ENCODE results near the gene PTPRT. TPM values are rescaled to one million over a fixed set of nuclear protein-coding genes. Genes with fewer than 3 reads are reported as not detected.
A peak's percentile ranks its signal among the peaks of the same experiment; 100 is the strongest.

Gene PTPRT
- total RNA-seq, 2 experiments from 2014 or later, result not detected

DNA sequence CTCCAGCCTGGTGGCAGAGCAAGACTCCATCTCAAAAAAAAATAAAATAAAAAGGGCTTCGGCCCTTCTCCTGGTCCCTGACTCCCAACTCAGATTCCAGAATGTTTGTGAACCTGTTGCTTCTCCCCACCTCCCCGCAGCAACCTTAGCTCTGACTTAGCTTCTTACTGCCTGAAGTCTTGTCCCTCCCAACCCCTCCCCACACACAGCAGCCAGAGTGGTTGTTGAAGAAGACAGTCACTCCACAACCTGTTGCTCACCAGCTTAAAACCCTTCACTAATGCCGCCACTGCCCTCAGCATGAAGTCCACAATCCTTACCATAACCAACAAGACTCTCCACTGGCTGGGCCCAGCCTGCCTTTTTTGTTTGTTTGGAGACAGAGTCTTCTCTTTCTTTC, 6.5 kb upstream of the PTPRT start:
- CTCF ChIA-PET, result no interaction called here
- H3K4me3 Mint-ChIP-seq, result no peak overlapping the region
- H3K36me3 Mint-ChIP-seq (ENCODE audit: low read depth), result no peaks in the 10 kb centered on the region
- DNase-seq, result no peak
- H3K9me3 Mint-ChIP-seq, result no peaks in the 10 kb centered on the region
- intact Hi-C loops (cut with micrococcal nuclease), result no loop called here
- no peak overlapping the region for H3K27ac Mint-ChIP-seq
- no peaks in the 10 kb centered on the region for H3K4me1 Mint-ChIP-seq (ENCODE audit: low read depth)
- peaks cover 3% of the 10 kb centered on the region for H3K27me3 Mint-ChIP-seq (ENCODE audit: low read depth)

DNA sequence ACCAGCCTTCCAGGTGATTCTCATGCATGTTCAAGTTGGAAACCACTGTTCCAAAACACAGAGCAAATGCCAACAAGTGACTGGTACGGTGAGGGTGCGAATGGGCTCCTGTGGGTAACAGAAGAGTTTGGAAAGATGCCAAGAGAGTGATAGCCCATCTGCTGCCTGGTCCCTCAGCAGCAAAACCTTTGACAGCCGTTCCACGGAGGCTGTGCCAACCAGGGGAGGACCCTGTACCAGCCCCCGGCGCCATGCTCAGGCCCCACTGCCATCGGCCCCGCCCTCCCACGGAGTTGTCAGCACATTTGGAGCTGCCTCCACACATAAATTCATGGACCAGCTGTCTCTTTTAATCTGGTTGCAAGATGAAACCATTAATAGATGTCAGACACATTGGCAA, 4.4 kb upstream of the PTPRT start:
- no peaks in the 10 kb centered on the region for H3K9me3 Mint-ChIP-seq
- DNase-seq, result no peak
- CTCF ChIA-PET, result no interaction called here
- H3K27ac Mint-ChIP-seq, result no peak overlapping the region
- intact Hi-C loops (cut with micrococcal nuclease), result no loop called here
- H3K4me1 Mint-ChIP-seq (ENCODE audit: low read depth), result no peaks in the 10 kb centered on the region
- peaks cover 14% of the 10 kb centered on the region for H3K27me3 Mint-ChIP-seq (ENCODE audit: low read depth)
- H3K4me3 Mint-ChIP-seq, result no peak overlapping the region
- no peaks in the 10 kb centered on the region for H3K36me3 Mint-ChIP-seq (ENCODE audit: low read depth)

DNA sequence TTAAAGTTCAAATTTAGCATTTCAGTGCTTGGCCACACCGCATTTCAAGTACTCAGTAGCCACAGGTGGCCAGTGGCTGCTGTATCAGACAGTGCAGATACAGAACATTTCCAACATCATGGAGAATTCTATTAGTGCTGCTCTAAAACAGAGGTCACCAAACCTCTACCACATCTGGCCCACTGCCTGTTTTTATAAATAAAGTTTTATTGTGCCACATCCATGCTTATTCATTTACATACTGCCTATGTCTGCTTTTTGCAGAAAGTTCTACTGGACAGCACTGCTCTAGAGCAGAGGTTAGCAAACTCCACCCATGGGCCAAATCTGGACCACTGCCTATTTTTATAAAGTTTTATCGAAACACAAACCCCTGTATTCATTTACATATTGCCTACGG, 3.7 kb upstream of the PTPRT start:
- Mint-ChIP-seq H3K27ac (no peak overlapping the region), H3K4me3 (no peak overlapping the region), H3K4me1 (ENCODE audit: low read depth) (peaks cover under 1% of the 10 kb centered on the region), H3K9me3 (no peaks in the 10 kb centered on the region), H3K36me3 (ENCODE audit: low read depth) (no peaks in the 10 kb centered on the region), H3K27me3 (ENCODE audit: low read depth) (peaks cover 17% of the 10 kb centered on the region)
- intact Hi-C loops (cut with micrococcal nuclease), result no loop called here
- CTCF ChIA-PET, result no interaction called here
- DNase-seq, result no peak

DNA sequence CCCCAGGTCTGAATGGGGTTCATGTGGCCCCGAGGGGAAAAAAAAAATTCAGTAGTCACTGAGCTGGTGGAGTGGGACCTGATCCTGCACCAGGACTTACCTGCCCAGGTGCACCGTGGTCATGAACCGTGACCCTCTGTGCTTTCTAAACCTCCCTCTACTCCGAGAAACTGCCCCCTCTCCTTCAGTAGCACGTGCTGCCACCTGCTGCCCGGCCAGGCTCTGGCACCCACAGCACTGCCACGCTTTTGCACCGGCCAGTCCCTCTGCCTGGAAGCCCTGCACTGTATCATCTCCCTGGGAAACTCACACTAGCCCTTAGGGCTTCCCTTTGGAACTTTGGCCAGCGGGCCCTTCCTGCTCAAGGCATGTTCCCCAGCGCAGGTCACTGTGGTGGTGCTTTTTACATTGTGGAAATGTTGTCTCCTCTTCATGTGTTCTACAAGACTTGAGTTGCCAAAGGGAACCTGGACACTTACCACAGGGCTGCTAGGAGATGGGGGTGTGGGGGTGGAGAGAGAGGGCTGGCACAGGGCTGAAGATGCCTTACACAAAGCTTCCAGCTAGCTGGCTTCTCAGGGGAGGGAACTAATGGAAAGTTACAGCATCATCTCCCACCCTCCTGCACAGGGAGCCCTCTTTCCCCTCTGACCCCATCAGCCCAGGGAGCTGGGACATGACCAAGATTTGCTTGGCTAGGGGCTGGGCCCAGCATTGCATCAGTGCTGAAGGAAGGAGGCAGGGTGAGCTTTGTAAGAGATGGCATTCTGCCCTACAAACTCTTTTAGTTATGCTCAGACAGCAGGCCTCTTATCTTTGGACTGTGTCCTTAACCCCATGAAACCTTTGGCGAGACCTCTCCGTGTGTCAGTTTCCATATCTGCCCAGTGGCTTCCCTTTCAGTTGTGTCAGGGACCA, 2.5 kb upstream of the PTPRT start:
- intact Hi-C loops (cut with micrococcal nuclease), result no loop called here
- Mint-ChIP-seq H3K36me3 (ENCODE audit: low read depth) (no peaks in the 10 kb centered on the region), H3K9me3 (no peaks in the 10 kb centered on the region)

DNA sequence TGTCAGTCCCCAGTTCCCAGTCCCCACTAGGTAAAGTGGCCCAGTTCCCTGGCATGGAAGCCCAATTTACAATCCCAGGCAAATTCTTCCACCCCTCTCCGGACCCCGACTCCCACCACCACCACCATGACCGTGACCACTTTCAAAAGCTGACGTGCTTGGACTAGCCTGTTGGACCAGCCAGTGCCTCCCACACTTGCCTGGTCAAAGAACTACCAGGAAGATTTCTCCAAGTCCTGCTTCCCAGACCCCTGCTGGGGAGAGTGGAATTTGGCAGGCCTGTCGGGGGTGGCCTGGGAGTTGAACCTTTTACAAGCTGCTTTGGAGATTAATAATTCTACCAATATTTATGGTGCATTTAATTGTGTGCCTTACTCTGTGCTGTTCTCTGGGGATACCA, 1.4 kb upstream of the PTPRT start:
- CTCF ChIA-PET, result no interaction called here
- no peak for DNase-seq
- H3K4me1 Mint-ChIP-seq (ENCODE audit: low read depth), result peaks cover 8% of the 10 kb centered on the region
- no peaks in the 10 kb centered on the region for H3K9me3 Mint-ChIP-seq
- H3K27me3 Mint-ChIP-seq (ENCODE audit: low read depth), result peaks cover 37% of the 10 kb centered on the region
- H3K27ac Mint-ChIP-seq, result no peak overlapping the region
- intact Hi-C loops (cut with micrococcal nuclease), result no loop called here
- H3K36me3 Mint-ChIP-seq (ENCODE audit: low read depth), result no peaks in the 10 kb centered on the region
- H3K4me3 Mint-ChIP-seq, result no peak overlapping the region

More for the DNA sequence above, 2.5 kb upstream of the PTPRT start:
- peaks cover 8% of the 10 kb centered on the region for H3K4me1 Mint-ChIP-seq (ENCODE audit: low read depth)
- peaks cover 29% of the 10 kb centered on the region for H3K27me3 Mint-ChIP-seq (ENCODE audit: low read depth)
- H3K4me3 Mint-ChIP-seq, result no peak overlapping the region
- CTCF ChIA-PET, result interaction anchor here (1.1 kb wide), 1 partner anchor 1454 kb away, joined by 3 read pairs; no protein-coding TSS in a partner anchor
- no peak overlapping the region for H3K27ac Mint-ChIP-seq
- peak; percentile 10 for DNase-seq

DNA sequence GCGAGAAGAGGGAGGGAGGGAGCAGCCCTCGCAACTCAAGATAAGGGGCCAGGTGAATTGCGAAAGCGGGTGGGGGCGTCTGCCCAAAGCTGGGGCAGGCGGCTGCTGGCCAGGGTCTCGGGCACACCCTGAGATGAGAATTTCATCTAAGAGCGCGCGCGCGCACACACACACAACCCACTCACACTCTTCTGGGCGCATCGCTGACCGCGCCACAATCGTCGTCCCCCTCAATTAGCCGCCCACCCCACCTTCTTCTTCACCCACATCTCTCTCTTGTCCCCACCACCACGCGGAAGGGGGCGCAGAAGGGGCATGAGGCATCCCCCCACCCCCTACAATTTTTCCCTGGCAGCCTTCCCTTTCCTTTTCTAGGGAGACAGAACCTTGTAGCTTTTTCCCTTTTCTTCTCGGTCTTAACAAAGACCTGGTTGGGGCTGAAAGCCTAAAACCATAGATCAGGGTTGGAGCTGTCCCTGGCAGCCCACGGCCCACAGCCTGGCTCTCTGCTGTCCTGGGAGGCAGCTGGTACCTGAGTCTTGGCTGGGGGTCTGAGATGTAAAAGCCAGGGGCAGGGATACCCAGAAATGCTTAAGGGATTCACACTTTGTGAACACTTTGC, 737 bp upstream of the PTPRT start:
- CTCF ChIA-PET, result no interaction called here
- H3K36me3 Mint-ChIP-seq (ENCODE audit: low read depth), result no peaks in the 10 kb centered on the region
- H3K4me3 Mint-ChIP-seq, result no peak overlapping the region
- no peak for DNase-seq
- H3K27ac Mint-ChIP-seq, result no peak overlapping the region
- H3K27me3 Mint-ChIP-seq (ENCODE audit: low read depth), result peaks cover 39% of the 10 kb centered on the region
- intact Hi-C loops (cut with micrococcal nuclease), result no loop called here
- H3K9me3 Mint-ChIP-seq, result no peaks in the 10 kb centered on the region
- H3K4me1 Mint-ChIP-seq (ENCODE audit: low read depth), result peaks cover 8% of the 10 kb centered on the region

DNA sequence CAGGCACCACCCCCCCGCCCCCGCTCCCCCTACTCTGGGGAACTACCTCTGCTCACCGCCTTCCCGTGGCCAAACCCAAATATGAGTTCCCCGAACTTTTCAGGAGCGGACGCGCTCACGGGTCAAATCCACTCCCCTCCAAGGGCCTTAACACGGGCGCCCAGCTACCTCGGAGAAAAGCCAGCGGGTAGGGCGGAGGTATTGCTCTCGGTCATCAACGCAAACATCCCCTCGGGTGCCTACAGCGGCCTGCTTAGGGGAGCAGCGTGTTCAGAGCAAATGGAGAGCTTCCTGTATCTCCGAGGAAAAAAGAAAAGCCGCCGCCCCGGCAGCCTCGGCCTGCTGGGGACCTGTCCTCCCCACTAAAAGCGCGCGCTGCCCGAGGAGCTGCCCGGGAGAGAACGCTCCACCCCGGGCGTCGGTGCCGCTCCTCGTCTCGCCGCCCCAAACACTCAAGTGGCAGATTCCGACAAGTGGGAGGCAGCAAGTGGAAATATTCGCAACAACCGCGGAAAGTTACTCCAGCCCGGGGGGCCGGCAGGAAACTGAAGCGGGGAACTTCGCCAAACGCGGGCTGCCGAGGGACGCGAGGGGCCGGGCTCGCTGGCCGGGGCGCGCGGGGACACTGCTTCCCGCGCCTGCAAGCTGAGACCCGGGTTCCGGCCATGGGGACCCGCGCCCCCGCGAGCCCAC, 699 bp downstream of the PTPRT start:
- Mint-ChIP-seq H3K27ac (no peak overlapping the region), H3K9me3 (no peaks in the 10 kb centered on the region), H3K4me3 (no peak overlapping the region), H3K36me3 (ENCODE audit: low read depth) (no peaks in the 10 kb centered on the region), H3K4me1 (ENCODE audit: low read depth) (peaks cover 8% of the 10 kb centered on the region), H3K27me3 (ENCODE audit: low read depth) (peaks cover 43% of the 10 kb centered on the region)
- no peak for DNase-seq
- CTCF ChIA-PET, result interaction anchor here (0.6 kb wide), 1 partner anchor 589 kb away, joined by 3 read pairs; no protein-coding TSS in a partner anchor
- intact Hi-C loops (cut with micrococcal nuclease), result loop anchor here (5.0 kb wide), 1 partner anchor 1232 kb away; no protein-coding TSS in a partner anchor

DNA sequence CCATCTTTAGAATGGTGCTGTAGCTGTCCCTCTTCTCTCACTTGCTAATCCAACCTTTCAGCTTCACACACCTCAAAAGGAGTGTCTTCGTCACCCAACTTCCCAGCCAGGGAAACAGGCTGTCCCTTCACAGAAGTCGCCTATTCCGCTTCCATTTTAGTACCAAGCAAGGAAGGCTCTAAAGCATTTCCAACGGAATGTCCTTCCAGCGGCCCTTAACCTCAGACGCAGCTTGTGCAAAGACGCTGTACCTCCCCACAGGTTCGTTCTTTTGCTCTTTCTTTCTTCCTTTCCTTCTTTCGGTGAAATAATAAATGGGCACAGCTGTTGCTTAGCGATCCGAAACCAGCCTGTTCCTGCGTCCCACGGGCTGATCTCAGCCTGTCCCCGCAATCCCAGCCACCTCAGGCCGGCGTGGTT, 1.5 kb downstream of the PTPRT start:
- H3K36me3 Mint-ChIP-seq (ENCODE audit: low read depth), result no peaks in the 10 kb centered on the region
- H3K4me3 Mint-ChIP-seq, result no peak overlapping the region
- H3K4me1 Mint-ChIP-seq (ENCODE audit: low read depth), result peaks cover 8% of the 10 kb centered on the region
- CTCF ChIA-PET, result interaction anchor here (0.6 to 1.8 kb wide), 2 partner anchors 87 to 588 kb away, joined by 3 to 4 read pairs; no protein-coding TSS in a partner anchor
- H3K27ac Mint-ChIP-seq, result no peak overlapping the region
- no peak for DNase-seq
- H3K9me3 Mint-ChIP-seq, result no peaks in the 10 kb centered on the region
- H3K27me3 Mint-ChIP-seq (ENCODE audit: low read depth), result peaks cover 43% of the 10 kb centered on the region
- intact Hi-C loops (cut with micrococcal nuclease), result loop anchor here (5.0 kb wide), 1 partner anchor 1231 kb away; no protein-coding TSS in a partner anchor

DNA sequence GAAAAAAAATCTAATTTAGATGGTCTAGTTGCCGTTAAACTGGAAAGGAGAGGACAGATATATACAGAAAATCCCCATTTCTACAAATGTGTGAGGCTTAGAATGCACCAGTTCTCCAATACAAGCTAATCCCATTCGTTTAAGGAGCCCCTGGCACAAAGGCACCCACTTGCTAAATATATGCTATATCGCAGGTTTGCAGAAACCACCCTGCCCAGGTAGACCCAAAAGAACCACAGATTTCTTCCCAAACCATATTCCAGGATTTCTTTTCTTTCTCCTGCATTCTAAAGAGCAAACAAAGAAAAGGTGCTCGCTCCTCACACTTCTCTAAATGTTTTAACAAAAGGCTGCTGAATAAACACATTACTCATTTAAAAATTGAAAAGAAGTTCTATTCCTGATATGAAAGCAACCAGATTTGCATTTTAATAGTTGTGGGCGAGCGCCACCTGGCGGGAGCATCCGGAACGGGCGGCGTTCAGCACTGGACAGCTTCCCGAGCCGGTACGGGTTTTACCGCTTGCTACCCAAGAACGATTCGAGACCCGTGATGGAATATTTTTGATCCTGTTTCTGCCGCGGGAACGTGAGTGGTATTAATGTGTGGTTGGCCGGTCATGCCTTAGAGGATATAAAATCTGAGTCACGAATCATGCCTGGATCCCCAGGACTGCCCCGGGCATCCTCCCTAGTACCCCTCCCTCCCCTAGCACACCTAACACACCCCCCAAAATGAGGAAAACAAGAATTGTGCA, 2.1 kb downstream of the PTPRT start:
- CTCF ChIA-PET, result interaction anchor here (1.8 kb wide), 1 partner anchor 86 kb away, joined by 4 read pairs; no protein-coding TSS in a partner anchor
- intact Hi-C loops (cut with micrococcal nuclease), result loop anchor here (1.0 to 5.0 kb wide), 3 partner anchors 221 to 1449 kb away; no protein-coding TSS in a partner anchor
- H3K4me3 Mint-ChIP-seq, result no peak overlapping the region
- H3K27ac Mint-ChIP-seq, result no peak overlapping the region
- peak; percentile 86 for DNase-seq
- H3K9me3 Mint-ChIP-seq, result no peaks in the 10 kb centered on the region
- no peaks in the 10 kb centered on the region for H3K36me3 Mint-ChIP-seq (ENCODE audit: low read depth)
- H3K27me3 Mint-ChIP-seq (ENCODE audit: low read depth), result peaks cover 43% of the 10 kb centered on the region
- peaks cover 8% of the 10 kb centered on the region for H3K4me1 Mint-ChIP-seq (ENCODE audit: low read depth)

DNA sequence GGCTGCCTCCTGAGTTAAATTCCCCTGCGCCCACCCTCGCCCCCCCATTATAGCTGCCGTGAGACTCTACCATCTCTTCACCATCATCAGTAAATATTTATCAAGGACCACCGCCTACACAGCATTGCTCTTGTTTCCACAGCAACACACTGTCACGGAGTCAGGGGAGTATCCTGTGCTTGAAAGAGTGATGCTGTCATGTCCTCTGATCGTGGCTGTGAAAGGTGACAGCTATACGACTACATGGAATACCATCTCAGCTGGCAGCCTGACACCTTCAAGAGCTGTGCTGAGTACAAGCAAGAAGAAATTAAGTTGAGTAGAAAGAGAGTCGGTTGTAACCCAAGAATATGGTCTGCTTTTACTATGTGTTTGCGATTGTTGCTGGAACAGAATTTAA, 3.4 kb downstream of the PTPRT start:
- Mint-ChIP-seq H3K9me3 (no peaks in the 10 kb centered on the region), H3K27me3 (ENCODE audit: low read depth) (peaks cover 42% of the 10 kb centered on the region), H3K27ac (no peak overlapping the region)

DNA sequence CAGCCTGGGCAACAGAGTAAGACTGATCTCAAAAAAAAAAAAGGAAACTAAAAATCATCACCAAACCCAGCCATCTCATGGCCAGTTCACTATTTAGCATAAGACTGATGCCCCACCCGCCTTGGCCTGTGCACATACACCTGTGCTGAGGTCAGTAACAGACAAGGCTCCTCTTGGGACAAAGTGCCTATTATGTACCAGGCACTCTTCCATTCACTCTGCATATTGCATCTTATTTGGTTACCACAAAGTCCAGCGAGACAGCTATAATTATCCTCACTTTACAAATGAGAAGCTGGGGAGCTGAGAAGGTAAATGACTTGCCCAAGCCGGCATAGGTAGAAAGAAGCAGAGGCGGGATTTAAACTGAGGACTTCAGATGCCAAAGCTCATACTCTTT, 3.8 kb downstream of the PTPRT start:
- no peak for DNase-seq
- intact Hi-C loops (cut with micrococcal nuclease), result loop anchor here (2.0 to 5.0 kb wide), 2 partner anchors 223 to 1229 kb away; no protein-coding TSS in a partner anchor
- peaks cover 8% of the 10 kb centered on the region for H3K4me1 Mint-ChIP-seq (ENCODE audit: low read depth)
- H3K4me3 Mint-ChIP-seq, result no peak overlapping the region
- H3K27me3 Mint-ChIP-seq (ENCODE audit: low read depth), result peaks cover 37% of the 10 kb centered on the region
- no peaks in the 10 kb centered on the region for H3K9me3 Mint-ChIP-seq
- CTCF ChIA-PET, result no interaction called here
- H3K27ac Mint-ChIP-seq, result no peak overlapping the region
- no peaks in the 10 kb centered on the region for H3K36me3 Mint-ChIP-seq (ENCODE audit: low read depth)

More for the DNA sequence above, 3.4 kb downstream of the PTPRT start:
- H3K4me3 Mint-ChIP-seq, result no peak overlapping the region
- no peaks in the 10 kb centered on the region for H3K36me3 Mint-ChIP-seq (ENCODE audit: low read depth)
- intact Hi-C loops (cut with micrococcal nuclease), result loop anchor here (2.0 to 5.0 kb wide), 2 partner anchors 222 to 1229 kb away; no protein-coding TSS in a partner anchor
- peaks cover 8% of the 10 kb centered on the region for H3K4me1 Mint-ChIP-seq (ENCODE audit: low read depth)
- no peak for DNase-seq
- CTCF ChIA-PET, result interaction anchor here (1.8 kb wide), 1 partner anchor 85 kb away, joined by 4 read pairs; no protein-coding TSS in a partner anchor
